ENCODE results near the gene KRT13. TPM values are rescaled to one million over a fixed set of nuclear protein-coding genes. Genes with fewer than 3 reads are reported as not detected.

The KRT13 gene
- total RNA-seq, 1 donor from 2014 or later = not detected

DNA sequence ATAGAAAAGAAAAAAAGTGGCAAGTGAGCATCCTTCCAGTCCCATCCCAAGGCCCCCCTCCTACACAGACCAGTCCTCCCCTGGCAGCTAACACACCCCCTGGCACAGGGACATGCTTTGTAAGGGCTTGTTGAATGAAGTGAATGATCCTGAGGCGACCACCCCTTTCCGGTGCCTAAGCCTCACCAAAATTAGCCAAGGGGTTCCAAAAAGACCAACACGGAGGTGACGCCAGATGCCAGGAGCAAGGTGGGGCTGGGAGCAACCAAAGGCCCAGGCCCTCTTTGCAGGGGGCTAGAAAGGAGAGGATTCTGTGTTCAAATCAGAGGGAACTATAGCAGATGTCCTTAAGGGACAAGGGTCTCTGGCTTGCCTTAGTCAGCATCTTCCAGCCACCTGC is 30.0 kb downstream of the KRT13 start:
- no peak for DNase-seq (ENCODE audit: low read depth, low spot score)

DNA sequence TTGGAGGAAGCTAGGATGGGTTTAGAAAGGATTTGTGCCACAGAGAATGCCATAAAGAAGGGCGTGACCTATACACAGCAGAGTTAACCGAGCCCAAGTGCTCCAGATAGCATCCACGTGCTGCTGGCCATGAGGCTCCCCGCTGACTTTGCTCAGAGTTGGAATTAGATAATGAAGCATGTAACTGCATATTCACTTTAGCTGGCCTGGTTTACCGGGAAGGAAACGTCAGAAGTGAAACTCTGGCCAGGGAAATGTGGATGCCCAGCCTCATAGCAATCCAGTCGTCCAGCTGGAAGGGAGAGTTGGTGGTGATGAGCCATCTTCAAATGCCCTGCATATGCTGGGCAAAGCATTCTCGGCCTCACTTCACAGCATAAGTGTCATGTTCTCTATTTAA is 30.5 kb downstream of the KRT13 start:
- no peak for DNase-seq (ENCODE audit: low read depth, low spot score)

DNA sequence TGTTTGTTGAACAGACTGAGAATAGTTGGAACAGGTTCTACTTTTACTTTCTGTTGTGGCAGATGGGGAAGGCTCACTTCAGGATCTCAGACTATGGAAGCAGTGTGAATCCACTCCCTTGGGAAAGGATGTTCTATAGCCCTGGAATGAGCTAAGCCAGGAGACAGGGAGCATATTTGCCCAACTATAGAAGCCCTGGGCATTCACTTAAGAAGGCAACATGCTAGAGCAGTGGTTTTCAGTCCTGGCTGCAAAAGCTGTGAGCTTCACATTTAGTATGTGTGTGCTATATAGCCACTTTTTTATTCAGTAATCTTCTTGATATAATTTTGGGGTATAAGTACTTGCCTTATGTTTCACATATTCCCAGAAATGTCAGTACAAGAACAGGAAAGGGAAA is 37.1 kb downstream of the KRT13 start:
- DNase-seq (ENCODE audit: low read depth, low spot score) = no peak

DNA sequence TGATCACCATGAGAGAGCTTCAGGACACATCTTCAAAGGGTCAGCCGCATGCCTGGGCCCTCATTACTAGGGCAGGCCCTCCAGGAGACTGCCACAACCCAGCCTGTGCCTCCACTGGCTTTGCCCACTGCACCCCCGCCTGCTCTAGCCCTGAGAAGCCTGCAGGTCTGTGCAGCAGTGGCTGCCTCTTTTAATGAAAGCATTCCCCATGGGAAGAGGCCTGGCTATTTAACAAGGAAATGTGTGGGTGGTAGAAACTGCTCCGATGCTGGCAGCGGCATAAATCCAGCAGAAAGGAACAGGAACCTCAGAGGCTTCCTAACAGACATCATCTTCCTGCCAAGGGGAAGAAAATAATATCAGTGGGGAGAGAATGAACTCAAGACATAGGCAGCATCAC is 37.9 kb downstream of the KRT13 start:
- no peak for DNase-seq (ENCODE audit: low read depth, low spot score)

DNA sequence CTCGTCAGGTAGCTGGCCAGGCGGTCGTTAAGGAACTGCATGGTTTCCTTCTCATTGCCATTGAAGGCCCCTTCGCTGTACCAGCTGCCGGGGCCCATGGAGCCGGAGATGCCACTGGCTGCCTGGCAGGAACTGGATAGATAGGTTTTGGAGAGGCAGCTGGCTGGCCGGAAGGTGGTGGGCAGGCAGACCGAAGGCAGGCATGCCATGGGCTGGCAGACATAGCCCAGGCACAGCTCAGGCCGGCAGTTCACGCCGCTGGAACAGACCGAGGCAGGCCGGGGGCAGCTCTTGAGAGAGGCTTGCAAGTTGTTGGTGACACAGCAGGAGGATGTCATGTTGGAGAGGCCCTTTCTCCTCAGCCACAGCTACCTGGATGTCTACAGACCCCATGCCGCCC is 38.4 kb downstream of the KRT13 start, which contains the start of gene KRT32:
Gene KRT32 (minus strand): TSS at position 399 of the 400 bp plus-strand sequence. CDS start 61 bp downstream, at position 338.
- no peak for DNase-seq (ENCODE audit: low read depth, low spot score)

DNA sequence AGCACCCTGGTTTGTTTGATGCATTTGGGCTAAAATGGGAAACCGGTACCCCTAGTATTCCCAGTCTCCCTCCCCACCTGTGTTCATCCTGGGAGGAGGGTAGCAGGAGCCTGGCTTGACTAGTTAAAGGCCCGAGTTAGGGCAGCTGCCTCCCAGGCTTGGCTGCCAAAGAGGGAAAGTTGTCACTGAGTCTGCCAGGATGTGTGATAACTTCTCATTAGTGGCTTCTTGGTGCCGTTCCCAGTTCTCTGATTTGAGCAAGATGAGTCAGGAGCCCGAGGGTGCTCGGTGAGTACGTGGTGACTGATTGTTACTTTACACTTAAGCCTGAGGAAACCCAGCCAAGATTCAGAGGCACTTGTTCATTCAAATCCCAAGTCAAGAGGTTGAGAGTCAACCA is 40.7 kb downstream of the KRT13 start:
- peak; percentile 10 for DNase-seq (ENCODE audit: low read depth, low spot score)

DNA sequence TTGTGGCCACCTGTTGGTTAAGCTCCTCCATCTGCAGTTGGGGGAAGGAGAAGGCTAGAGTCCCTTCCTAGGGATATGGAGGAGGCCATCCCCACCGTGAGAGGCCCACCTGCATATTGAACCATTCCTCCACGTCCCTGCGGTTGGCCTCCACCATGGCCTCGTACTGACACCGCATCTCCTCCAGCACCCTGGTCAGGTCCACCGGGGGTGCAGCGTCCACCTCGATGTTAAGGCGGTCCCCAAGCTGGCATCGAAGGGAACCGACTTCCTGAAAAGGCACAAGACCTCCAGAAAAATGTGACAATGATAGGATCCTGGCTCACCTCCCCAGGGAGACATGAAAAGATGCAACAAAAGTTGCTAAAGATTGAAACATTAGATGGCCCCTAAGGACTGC is 41.2 kb downstream of the KRT13 start:
- DNase-seq (ENCODE audit: low read depth, low spot score) = no peak

DNA sequence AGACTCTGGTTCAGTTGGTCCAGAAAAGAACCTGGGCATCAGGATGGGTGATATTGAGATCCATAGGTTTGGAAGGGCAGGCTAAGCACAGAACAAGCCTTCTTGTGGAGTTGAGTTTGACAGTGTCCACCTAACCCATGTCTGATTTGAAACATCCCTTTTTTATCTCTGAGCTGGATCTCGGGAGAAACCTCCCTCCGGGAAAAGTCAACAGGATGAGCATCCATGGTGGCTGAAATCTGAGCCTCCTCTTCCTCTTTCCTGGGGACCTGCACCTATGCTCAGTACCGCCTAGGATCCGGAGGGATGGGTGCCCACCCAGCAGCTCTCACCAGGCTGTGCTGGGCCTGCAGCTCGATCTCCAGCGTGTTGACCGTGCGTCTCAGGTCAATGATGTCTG is 41.7 kb downstream of the KRT13 start:
- DNase-seq (ENCODE audit: low read depth, low spot score) = no peak

DNA sequence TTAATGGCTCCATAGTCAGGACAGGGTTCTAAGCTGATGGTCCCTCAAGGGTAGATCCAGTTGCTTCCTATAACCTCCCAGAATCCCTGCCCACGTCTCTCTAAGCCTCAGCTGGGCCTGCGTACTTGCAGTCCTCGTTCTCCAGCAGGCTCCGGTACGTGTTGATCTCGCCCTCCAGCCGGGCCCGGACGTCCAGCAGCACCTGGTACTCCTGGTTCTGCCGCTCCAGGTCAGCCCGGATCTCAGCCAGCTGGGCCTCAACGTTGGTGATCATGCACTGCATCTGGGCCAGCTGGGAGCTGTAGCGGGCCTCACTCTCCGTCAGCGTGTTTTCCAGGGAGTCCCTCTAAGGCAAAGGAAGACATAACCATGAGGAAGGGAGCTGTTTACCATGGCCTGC is 42.7 kb downstream of the KRT13 start:
- no peak for DNase-seq (ENCODE audit: low read depth, low spot score)

DNA sequence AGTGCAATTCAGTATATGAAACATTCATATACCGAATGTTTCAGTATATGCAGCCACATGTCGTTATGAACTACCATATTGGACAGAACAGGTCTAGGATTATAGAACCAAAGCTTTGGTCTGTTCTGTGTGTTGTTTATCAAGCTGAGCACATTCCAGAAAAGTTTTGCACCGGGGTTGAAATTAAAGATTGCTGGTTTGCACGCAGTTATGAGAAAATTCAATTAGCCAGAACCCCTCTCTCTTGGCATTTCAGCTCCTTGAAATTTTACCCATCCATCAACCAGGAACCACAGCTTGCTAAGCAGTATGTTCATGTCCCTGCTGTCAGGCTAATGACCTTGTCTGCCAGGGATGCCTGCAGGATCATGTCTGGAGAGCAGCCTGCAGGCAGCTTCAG is 47.7 kb downstream of the KRT13 start:
- DNase-seq (ENCODE audit: low read depth, low spot score) = no peak

DNA sequence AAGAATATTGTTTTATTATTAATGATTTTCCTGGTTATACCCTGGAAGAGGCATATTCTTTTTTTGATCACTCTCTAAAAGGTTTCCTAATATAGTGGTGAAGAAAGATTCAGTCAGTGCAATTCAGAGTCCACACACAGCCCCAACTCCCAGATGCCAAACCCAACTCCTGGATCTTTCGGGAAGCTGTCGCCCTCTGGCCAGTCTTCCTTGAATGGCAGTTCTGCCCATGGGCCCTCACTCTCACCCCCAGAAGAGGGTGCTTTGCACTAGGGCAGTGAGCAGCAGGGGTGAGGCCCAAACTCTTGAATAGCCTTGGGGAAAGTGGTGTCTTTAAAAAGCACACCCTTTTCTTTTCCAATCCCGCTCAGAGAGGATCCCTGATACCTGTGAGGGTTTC is 49.2 kb downstream of the KRT13 start:
- DNase-seq (ENCODE audit: low read depth, low spot score) = no peak

DNA sequence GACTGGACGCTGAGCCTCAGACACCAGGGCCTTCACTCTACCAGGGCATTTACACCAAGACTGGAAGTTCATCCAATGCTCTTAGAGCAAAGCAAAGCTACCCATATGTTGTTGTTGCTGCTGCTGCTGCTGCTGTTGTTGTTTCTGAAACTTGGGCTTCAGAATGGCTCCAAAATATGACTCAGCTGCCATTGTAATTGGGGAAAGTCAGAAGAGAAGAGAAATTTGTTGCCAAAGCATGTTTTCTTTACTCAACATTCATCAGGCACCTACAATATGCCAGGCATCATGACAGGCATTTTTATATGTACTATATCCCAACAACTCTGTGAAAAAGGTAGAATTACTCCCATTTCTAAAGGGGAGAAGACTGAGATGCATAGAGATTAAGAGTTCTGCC is 50.2 kb downstream of the KRT13 start:
- DNase-seq (ENCODE audit: low read depth, low spot score) = no peak

DNA sequence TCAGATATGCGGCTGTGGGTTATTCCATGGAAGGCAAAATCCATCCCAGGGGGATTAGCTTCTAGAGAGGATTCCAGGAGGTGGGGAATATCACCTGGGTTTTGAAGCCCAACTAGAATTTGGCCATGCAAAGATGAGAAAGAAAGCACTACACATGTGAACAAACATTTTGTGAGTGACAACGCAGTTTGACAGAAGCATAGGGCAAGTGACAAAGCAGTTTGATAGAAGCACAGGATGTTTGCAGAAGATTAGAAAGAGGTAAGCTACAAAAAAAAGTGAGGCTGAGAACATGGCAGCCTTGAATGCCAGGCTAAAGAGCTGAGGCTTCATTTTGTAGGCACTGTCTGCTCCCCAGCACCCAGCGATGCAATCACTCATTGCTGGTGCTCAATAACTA is 52.3 kb downstream of the KRT13 start:
- DNase-seq (ENCODE audit: low read depth, low spot score) = no peak

DNA sequence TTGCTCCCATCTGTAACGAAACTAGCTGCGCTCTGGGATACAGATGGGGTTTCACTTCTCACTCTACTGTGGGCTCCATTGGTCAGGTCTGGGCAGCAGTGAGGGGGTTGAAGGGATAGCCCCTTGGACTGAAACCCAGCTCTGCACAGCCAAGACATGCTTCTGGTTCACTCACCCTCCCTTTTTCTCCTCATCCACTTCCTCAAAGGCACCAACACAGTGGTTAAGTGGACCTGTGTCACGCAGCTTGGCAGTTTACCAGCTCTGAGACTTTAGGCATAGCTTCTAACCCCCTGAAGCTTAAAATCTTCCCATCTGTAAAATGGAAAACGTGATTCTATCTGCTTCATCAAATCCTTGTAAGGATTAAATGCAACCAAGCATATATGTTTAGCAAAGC is 53.1 kb downstream of the KRT13 start:
- DNase-seq (ENCODE audit: low read depth, low spot score) = no peak

DNA sequence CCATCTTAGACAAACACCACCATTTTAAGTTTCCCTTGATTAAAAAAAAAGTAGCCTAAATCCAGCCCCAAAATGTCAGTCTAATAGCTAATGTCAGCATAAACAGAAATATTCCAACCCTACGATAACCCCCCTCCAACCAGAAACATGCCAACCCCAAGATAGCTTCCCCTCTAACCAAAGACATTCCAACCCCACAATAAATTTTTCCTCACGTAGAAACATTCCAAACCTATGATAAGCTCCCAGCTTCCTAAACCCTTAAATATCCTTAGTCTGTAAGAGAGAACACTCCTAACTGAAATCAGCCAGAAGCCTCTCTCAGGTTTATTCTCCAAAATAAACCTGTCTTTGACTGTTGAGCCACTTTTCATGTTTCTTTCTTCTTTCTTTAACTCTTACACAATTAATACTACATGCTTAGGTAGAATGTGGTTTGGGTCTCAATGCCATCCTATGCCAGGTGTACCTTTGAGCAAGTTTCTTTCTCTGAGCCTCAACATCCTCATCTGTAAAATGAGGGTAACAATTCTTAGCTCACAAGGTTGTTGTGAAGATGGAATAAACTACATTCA is 54.2 kb downstream of the KRT13 start:
- no peak for DNase-seq (ENCODE audit: low read depth, low spot score)

Other genes starting within 250 kb of the KRT13 start
- gene KRTAP9-6, start 240.2 kb downstream of the KRT13 start, total RNA-seq = not detected in 2 replicates
- not detected in 2 replicates for gene KRTAP9-7, start 229.9 kb downstream of the KRT13 start, total RNA-seq
- not detected in 2 replicates for gene KRTAP29-1, start 202.8 kb downstream of the KRT13 start, total RNA-seq
- gene KRTAP16-1, start 196.3 kb downstream of the KRT13 start, total RNA-seq = not detected in 2 replicates
- gene KRTAP17-1, start 189.9 kb downstream of the KRT13 start, total RNA-seq = not detected in 2 replicates
- not detected in 2 replicates for gene KRT33A, start 154.8 kb downstream of the KRT13 start, total RNA-seq
- gene KRT33B, start 135.8 kb downstream of the KRT13 start, total RNA-seq = not detected in 2 replicates
- gene KRT34, start 123.3 kb downstream of the KRT13 start, total RNA-seq = not detected in 2 replicates
- not detected in 2 replicates for gene KRT31, start 108.0 kb downstream of the KRT13 start, total RNA-seq
- gene KRT37, start 81.0 kb downstream of the KRT13 start, total RNA-seq = not detected in 2 replicates
- not detected in 2 replicates for gene KRT38, start 64.6 kb downstream of the KRT13 start, total RNA-seq
- not detected in 2 replicates for gene KRT32, start 38.2 kb downstream of the KRT13 start, total RNA-seq
- not detected in 2 replicates for gene KRT35, start 24.5 kb downstream of the KRT13 start, total RNA-seq
- gene KRT36, start 15.7 kb downstream of the KRT13 start, total RNA-seq = not detected in 2 replicates
- gene KRT15, start 13.3 kb upstream of the KRT13 start, total RNA-seq = 1.6 and 3.4 TPM in 2 replicates
- gene KRT19, start 22.7 kb upstream of the KRT13 start, total RNA-seq = 63.6 and 81.6 TPM in 2 replicates
- gene KRT9, start 66.4 kb upstream of the KRT13 start, total RNA-seq = not detected in 2 replicates
- gene KRT14, start 81.3 kb upstream of the KRT13 start, total RNA-seq = 0.07 and 0.18 TPM in 2 replicates
- gene KRT16, start 107.2 kb upstream of the KRT13 start, total RNA-seq = 0.13 and 0.63 TPM in 2 replicates
- gene KRT17, start 119.0 kb upstream of the KRT13 start, total RNA-seq = 3.1 and 3.8 TPM in 2 replicates
- gene EIF1, start 183.3 kb upstream of the KRT13 start, total RNA-seq = 66.4 and 81.1 TPM in 2 replicates
- not detected in 2 replicates for gene GAST, start 206.7 kb upstream of the KRT13 start, total RNA-seq
- 0.07 and 0.18 TPM in 2 replicates for gene HAP1, start 229.0 kb upstream of the KRT13 start, total RNA-seq

Data from pulmonary artery endothelial cell (primary cell).